Measurements from ENCODE around the gene SFT2D1. TPM values are rescaled to one million over a fixed set of nuclear protein-coding genes. Genes with fewer than 3 reads are reported as not detected.

SFT2D1 gene
- total RNA-seq, 1 experiment from 2014 or later = 60.3 TPM

GRCh38 chr6:166307082-166308032, 35.0 kb downstream of the SFT2D1 start:
- DNase-seq (ENCODE audit: low spot score) = no peak

GRCh38 chr6:166306378-166307081, 35.8 kb downstream of the SFT2D1 start:
- DNase-seq (ENCODE audit: low spot score) = no peak

GRCh38 chr6:166305562-166306117, 36.7 kb downstream of the SFT2D1 start:
- DNase-seq (ENCODE audit: low spot score) = no peak

- DNase-seq (ENCODE audit: low spot score) = no peak
Observed at GRCh38 chr6:166304106-166304505, 38.2 kb downstream of the SFT2D1 start.

GRCh38 chr6:166301611-166302529, 40.5 kb downstream of the SFT2D1 start:
- DNase-seq (ENCODE audit: low spot score) = no peak

- no peak for DNase-seq (ENCODE audit: low spot score)
Observed at GRCh38 chr6:166300357-166300987, 41.9 kb downstream of the SFT2D1 start.

GRCh38 chr6:166297606-166298005, 44.7 kb downstream of the SFT2D1 start:
- no peak for DNase-seq (ENCODE audit: low spot score)

- no peak for DNase-seq (ENCODE audit: low spot score)
Observed at GRCh38 chr6:166296035-166296883, 46.1 kb downstream of the SFT2D1 start.

GRCh38 chr6:166293731-166294584, 48.4 kb downstream of the SFT2D1 start:
- DNase-seq (ENCODE audit: low spot score) = no peak

- DNase-seq (ENCODE audit: low spot score) = no peak
Observed at GRCh38 chr6:166289207-166290060, 52.9 kb downstream of the SFT2D1 start.

GRCh38 chr6:166286839-166287271, 55.5 kb downstream of the SFT2D1 start:
- DNase-seq (ENCODE audit: low spot score) = no peak

- no peak for DNase-seq (ENCODE audit: low spot score)
Observed at GRCh38 chr6:166285233-166285632, 57.1 kb downstream of the SFT2D1 start.

GRCh38 chr6:166284640-166285039, 57.7 kb downstream of the SFT2D1 start:
- DNase-seq (ENCODE audit: low spot score) = no peak

- no peak for DNase-seq (ENCODE audit: low spot score)
Observed at GRCh38 chr6:166282394-166283032, 59.8 kb downstream of the SFT2D1 start.

- DNase-seq (ENCODE audit: low spot score) = no peak
Observed at GRCh38 chr6:166281104-166281503, 61.2 kb downstream of the SFT2D1 start.

- no peak for DNase-seq (ENCODE audit: low spot score)
Observed at GRCh38 chr6:166279393-166279679, 63.0 kb downstream of the SFT2D1 start.

- no peak for DNase-seq (ENCODE audit: low spot score)
Observed at GRCh38 chr6:166278579-166279392, 63.6 kb downstream of the SFT2D1 start.

Data from A172 (cell line).